ENCODE measurements around the gene MSL3.
A peak's percentile ranks its signal among the peaks of the same experiment; 100 is the strongest.

MSL3 gene

DNA sequence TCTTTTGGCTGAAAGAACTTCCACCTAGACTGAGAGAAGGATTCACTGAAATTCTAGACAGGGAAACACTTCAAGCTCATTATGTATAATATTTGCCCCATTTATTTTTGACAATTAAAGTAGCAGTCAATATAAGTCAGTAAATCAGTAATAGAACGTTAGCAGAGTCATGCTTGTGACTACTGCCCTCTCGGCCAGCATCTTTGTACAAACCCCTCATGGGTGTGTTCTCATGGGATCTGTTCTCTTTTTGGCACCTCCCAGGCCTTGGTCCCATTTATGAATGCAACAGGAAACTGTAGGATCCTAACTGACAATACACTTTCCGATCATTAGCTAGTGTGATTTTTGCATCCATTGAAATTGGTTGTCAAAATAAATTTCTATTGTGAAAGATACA, 2.9 kb downstream of the MSL3 start:
- no peaks in the 10 kb centered on the region for H3K9me3 ChIP-seq
- H3K4me3 ChIP-seq, result no peak overlapping the region
- no peaks in the 10 kb centered on the region for H3K27me3 ChIP-seq
- peaks cover 0 to 6% (median 0%) of the 10 kb centered on the region in 4 donors for H3K4me1 ChIP-seq
- H3K27ac ChIP-seq, result no peak overlapping the region
- TF ChIP-seq, protein P1, sequence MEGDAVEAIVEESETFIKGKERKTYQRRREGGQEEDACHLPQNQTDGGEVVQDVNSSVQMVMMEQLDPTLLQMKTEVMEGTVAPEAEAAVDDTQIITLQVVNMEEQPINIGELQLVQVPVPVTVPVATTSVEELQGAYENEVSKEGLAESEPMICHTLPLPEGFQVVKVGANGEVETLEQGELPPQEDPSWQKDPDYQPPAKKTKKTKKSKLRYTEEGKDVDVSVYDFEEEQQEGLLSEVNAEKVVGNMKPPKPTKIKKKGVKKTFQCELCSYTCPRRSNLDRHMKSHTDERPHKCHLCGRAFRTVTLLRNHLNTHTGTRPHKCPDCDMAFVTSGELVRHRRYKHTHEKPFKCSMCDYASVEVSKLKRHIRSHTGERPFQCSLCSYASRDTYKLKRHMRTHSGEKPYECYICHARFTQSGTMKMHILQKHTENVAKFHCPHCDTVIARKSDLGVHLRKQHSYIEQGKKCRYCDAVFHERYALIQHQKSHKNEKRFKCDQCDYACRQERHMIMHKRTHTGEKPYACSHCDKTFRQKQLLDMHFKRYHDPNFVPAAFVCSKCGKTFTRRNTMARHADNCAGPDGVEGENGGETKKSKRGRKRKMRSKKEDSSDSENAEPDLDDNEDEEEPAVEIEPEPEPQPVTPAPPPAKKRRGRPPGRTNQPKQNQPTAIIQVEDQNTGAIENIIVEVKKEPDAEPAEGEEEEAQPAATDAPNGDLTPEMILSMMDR (IDR thresholded peaks at IDR 0.05), result no peak
- no peak for DNase-seq
- intact Hi-C loops (cut with DNase I; ENCODE audit: low total_unique reads), result no loop called here
- H3K36me3 ChIP-seq, result peaks cover 6 to 32% (median 27%) of the 10 kb centered on the region in 3 donors

GRCh38 chrX:11764602-11765067, 6.6 kb downstream of the MSL3 start:
- intact Hi-C loops (cut with DNase I; ENCODE audit: low total_unique reads), result no loop called here
- Histone ChIP-seq H3K4me3 (no peak overlapping the region), H3K4me1 (peaks cover 0 to 6% (median 0%) of the 10 kb centered on the region in 4 donors), H3K27me3 (no peaks in the 10 kb centered on the region), H3K36me3 (peaks cover 6 to 51% (median 41%) of the 10 kb centered on the region in 3 donors), H3K9me3 (no peaks in the 10 kb centered on the region), H3K27ac (no peak overlapping the region)
- TF ChIP-seq, protein P1 (IDR thresholded peaks at IDR 0.05), result no peak
- no peak for DNase-seq

GRCh38 chrX:11765449-11765848, 7.4 kb downstream of the MSL3 start:
- no peaks in the 10 kb centered on the region for H3K9me3 ChIP-seq

GRCh38 chrX:11766487-11766886, 8.4 kb downstream of the MSL3 start:
- intact Hi-C loops (cut with DNase I; ENCODE audit: low total_unique reads), result no loop called here
- no peak for DNase-seq
- H3K4me1 ChIP-seq, result no peaks in the 10 kb centered on the region
- H3K27me3 ChIP-seq, result no peaks in the 10 kb centered on the region
- TF ChIP-seq, protein P1 (IDR thresholded peaks at IDR 0.05), result no peak
- no peaks in the 10 kb centered on the region for H3K9me3 ChIP-seq
- no peak overlapping the region for H3K27ac ChIP-seq
- H3K36me3 ChIP-seq, result peaks cover 6 to 53% (median 43%) of the 10 kb centered on the region in 3 donors
- no peak overlapping the region for H3K4me3 ChIP-seq

More at GRCh38 chrX:11765449-11765848, 7.4 kb downstream of the MSL3 start:
- no peak for DNase-seq
- intact Hi-C loops (cut with DNase I; ENCODE audit: low total_unique reads), result no loop called here
- peaks cover 0 to 6% (median 0%) of the 10 kb centered on the region in 4 donors for H3K4me1 ChIP-seq
- TF ChIP-seq, protein P1 (IDR thresholded peaks at IDR 0.05), result no peak
- H3K4me3 ChIP-seq, result no peak overlapping the region
- peaks cover 6 to 53% (median 43%) of the 10 kb centered on the region in 3 donors for H3K36me3 ChIP-seq
- H3K27ac ChIP-seq, result no peak overlapping the region
- no peaks in the 10 kb centered on the region for H3K27me3 ChIP-seq

- H3K36me3 ChIP-seq, result peaks cover 2 to 48% (median 43%) of the 10 kb centered on the region in 3 donors
- H3K27me3 ChIP-seq, result no peaks in the 10 kb centered on the region
- H3K9me3 ChIP-seq, result no peaks in the 10 kb centered on the region
- DNase-seq, result no peak
- no peaks in the 10 kb centered on the region for H3K4me1 ChIP-seq
- intact Hi-C loops (cut with DNase I; ENCODE audit: low total_unique reads), result no loop called here
- no peak overlapping the region for H3K27ac ChIP-seq
- H3K4me3 ChIP-seq, result no peak overlapping the region
- TF ChIP-seq, protein P1 (IDR thresholded peaks at IDR 0.05), result no peak
Observed at GRCh38 chrX:11768039-11768438, 10.0 kb downstream of the MSL3 start.

- H3K27ac ChIP-seq, result no peak overlapping the region
- no peak for DNase-seq
- TF ChIP-seq, protein P1 (IDR thresholded peaks at IDR 0.05), result peak; percentile 68 to 74
- intact Hi-C loops (cut with DNase I; ENCODE audit: low total_unique reads), result loop anchor here (5.0 to 10.0 kb wide), 2 partner anchors 238 to 626 kb away; no protein-coding TSS in a partner anchor
- H3K9me3 ChIP-seq, result no peaks in the 10 kb centered on the region
- H3K4me1 ChIP-seq, result no peaks in the 10 kb centered on the region
- H3K27me3 ChIP-seq, result no peaks in the 10 kb centered on the region
- no peak overlapping the region for H3K4me3 ChIP-seq
- peaks cover 0 to 27% (median 26%) of the 10 kb centered on the region in 3 donors for H3K36me3 ChIP-seq
Observed at GRCh38 chrX:11770320-11770719, 12.3 kb downstream of the MSL3 start.

Data from tibial artery (tissue), 4 donors.